Measurements from ENCODE around the gene OVAAL. TPM values are rescaled to one million over a fixed set of nuclear protein-coding genes. Genes with fewer than 3 reads are reported as not detected.

OVAAL gene
- total and polyA plus RNA-seq, 2 of the 8 experiments (the other 6 are each of a cell fraction or from before 2014, with no cell fraction given) = not detected

DNA sequence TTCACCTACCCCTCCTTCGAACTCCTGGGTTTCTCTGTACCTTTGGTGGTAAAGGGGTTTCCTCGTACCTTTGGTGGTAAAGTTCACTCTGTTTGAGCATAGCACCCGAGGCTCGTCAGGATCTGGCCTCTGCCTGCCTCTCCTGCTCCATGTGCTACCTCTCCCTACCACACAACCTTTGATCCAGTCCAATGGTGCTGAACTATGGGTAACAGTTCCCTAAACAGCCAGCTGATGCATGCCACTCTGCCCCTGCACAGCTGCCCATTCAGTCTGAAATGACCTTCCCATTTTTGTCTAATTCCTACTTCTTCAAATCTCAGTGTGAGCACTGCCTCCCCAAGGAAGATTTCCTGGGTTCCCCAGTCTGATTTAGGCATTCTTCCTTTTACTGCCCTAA, 14.0 kb downstream of the OVAAL start (continued):
- TF ChIP-seq, protein P1, sequence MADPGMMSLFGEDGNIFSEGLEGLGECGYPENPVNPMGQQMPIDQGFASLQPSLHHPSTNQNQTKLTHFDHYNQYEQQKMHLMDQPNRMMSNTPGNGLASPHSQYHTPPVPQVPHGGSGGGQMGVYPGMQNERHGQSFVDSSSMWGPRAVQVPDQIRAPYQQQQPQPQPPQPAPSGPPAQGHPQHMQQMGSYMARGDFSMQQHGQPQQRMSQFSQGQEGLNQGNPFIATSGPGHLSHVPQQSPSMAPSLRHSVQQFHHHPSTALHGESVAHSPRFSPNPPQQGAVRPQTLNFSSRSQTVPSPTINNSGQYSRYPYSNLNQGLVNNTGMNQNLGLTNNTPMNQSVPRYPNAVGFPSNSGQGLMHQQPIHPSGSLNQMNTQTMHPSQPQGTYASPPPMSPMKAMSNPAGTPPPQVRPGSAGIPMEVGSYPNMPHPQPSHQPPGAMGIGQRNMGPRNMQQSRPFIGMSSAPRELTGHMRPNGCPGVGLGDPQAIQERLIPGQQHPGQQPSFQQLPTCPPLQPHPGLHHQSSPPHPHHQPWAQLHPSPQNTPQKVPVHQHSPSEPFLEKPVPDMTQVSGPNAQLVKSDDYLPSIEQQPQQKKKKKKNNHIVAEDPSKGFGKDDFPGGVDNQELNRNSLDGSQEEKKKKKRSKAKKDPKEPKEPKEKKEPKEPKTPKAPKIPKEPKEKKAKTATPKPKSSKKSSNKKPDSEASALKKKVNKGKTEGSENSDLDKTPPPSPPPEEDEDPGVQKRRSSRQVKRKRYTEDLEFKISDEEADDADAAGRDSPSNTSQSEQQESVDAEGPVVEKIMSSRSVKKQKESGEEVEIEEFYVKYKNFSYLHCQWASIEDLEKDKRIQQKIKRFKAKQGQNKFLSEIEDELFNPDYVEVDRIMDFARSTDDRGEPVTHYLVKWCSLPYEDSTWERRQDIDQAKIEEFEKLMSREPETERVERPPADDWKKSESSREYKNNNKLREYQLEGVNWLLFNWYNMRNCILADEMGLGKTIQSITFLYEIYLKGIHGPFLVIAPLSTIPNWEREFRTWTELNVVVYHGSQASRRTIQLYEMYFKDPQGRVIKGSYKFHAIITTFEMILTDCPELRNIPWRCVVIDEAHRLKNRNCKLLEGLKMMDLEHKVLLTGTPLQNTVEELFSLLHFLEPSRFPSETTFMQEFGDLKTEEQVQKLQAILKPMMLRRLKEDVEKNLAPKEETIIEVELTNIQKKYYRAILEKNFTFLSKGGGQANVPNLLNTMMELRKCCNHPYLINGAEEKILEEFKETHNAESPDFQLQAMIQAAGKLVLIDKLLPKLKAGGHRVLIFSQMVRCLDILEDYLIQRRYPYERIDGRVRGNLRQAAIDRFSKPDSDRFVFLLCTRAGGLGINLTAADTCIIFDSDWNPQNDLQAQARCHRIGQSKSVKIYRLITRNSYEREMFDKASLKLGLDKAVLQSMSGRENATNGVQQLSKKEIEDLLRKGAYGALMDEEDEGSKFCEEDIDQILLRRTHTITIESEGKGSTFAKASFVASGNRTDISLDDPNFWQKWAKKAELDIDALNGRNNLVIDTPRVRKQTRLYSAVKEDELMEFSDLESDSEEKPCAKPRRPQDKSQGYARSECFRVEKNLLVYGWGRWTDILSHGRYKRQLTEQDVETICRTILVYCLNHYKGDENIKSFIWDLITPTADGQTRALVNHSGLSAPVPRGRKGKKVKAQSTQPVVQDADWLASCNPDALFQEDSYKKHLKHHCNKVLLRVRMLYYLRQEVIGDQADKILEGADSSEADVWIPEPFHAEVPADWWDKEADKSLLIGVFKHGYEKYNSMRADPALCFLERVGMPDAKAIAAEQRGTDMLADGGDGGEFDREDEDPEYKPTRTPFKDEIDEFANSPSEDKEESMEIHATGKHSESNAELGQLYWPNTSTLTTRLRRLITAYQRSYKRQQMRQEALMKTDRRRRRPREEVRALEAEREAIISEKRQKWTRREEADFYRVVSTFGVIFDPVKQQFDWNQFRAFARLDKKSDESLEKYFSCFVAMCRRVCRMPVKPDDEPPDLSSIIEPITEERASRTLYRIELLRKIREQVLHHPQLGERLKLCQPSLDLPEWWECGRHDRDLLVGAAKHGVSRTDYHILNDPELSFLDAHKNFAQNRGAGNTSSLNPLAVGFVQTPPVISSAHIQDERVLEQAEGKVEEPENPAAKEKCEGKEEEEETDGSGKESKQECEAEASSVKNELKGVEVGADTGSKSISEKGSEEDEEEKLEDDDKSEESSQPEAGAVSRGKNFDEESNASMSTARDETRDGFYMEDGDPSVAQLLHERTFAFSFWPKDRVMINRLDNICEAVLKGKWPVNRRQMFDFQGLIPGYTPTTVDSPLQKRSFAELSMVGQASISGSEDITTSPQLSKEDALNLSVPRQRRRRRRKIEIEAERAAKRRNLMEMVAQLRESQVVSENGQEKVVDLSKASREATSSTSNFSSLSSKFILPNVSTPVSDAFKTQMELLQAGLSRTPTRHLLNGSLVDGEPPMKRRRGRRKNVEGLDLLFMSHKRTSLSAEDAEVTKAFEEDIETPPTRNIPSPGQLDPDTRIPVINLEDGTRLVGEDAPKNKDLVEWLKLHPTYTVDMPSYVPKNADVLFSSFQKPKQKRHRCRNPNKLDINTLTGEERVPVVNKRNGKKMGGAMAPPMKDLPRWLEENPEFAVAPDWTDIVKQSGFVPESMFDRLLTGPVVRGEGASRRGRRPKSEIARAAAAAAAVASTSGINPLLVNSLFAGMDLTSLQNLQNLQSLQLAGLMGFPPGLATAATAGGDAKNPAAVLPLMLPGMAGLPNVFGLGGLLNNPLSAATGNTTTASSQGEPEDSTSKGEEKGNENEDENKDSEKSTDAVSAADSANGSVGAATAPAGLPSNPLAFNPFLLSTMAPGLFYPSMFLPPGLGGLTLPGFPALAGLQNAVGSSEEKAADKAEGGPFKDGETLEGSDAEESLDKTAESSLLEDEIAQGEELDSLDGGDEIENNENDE (IDR thresholded peaks at IDR 0.05; ENCODE audit: insufficient replicate concordance, low read length) = no peak
- no peak for TF ChIP-seq BCL11A (IDR thresholded peaks at IDR 0.05; ENCODE audit: low read depth in 2 of 2, low read length in 2 of 2)
